ENCODE data around the gene IPO8. TPM values are rescaled to one million over a fixed set of nuclear protein-coding genes. Genes with fewer than 3 reads are reported as not detected.
A peak's percentile ranks its signal among the peaks of the same experiment; 100 is the strongest.

The IPO8 gene
- polyA plus RNA-seq, 1 experiment: 19.6 TPM

- CTCF ChIA-PET: interaction anchor here (0.6 to 1.8 kb wide), 4 partner anchors 14 to 913 kb away, joined by 3 to 5 read pairs (median 4); no protein-coding TSS in a partner anchor
- Histone ChIP-seq H3K9me3 (ENCODE audit: control insufficient read depth, insufficient read depth, low read length) (no peaks in the 10 kb centered on the region), H3K27me3 (ENCODE audit: control insufficient read depth, insufficient read depth, low read length) (no peaks in the 10 kb centered on the region), H3K4me3 (ENCODE audit: low read depth, low read length) (no peak overlapping the region), H3K27ac (ENCODE audit: low read depth, low read length) (peak overlapping the region; percentile 32)
- peak; percentile 54 for DNase-seq (ENCODE audit: low read depth, low spot score)
- POLR2A ChIA-PET: interaction anchor here (0.8 to 1.2 kb wide), 3 partner anchors 23 to 73 kb away, joined by 3 to 8 read pairs (median 4); partner anchors contain the start of gene IPO8
- no peak for TF ChIP-seq CTCF (IDR thresholded peaks at IDR 0.05; ENCODE audit: low read depth, low read length)
These were observed 23.4 kb upstream of the IPO8 start for GRCh38 chr12:30719060-30719459.

- Histone ChIP-seq H3K27ac (ENCODE audit: low read depth, low read length) (no peak overlapping the region), H3K9me3 (ENCODE audit: control insufficient read depth, insufficient read depth, low read length) (no peaks in the 10 kb centered on the region), H3K27me3 (ENCODE audit: control insufficient read depth, insufficient read depth, low read length) (no peaks in the 10 kb centered on the region), H3K4me3 (ENCODE audit: low read depth, low read length) (no peak overlapping the region)
- TF ChIP-seq CTCF (IDR thresholded peaks at IDR 0.05; ENCODE audit: low read depth, low read length): no peak
- ChIA-PET CTCF (no interaction called here), POLR2A (no interaction called here)
- DNase-seq (ENCODE audit: low read depth, low spot score): no peak
These were observed 12.1 kb upstream of the IPO8 start for GRCh38 chr12:30707613-30708342.

GRCh38 chr12:30706476-30706875, 10.8 kb upstream of the IPO8 start:
- Histone ChIP-seq H3K9me3 (ENCODE audit: control insufficient read depth, insufficient read depth, low read length) (no peaks in the 10 kb centered on the region), H3K27ac (ENCODE audit: low read depth, low read length) (no peak overlapping the region), H3K4me3 (ENCODE audit: low read depth, low read length) (no peak overlapping the region), H3K27me3 (ENCODE audit: control insufficient read depth, insufficient read depth, low read length) (no peaks in the 10 kb centered on the region)
- TF ChIP-seq CTCF (IDR thresholded peaks at IDR 0.05; ENCODE audit: low read depth, low read length): no peak
- ChIA-PET CTCF (interaction anchor here (0.5 to 1.3 kb wide), 2 partner anchors 11 to 101 kb away, joined by 4 to 8 read pairs; partner anchors contain the start of gene IPO8), POLR2A (no interaction called here)
- no peak for DNase-seq (ENCODE audit: low read depth, low spot score)

- no peak overlapping the region for H3K27ac ChIP-seq (ENCODE audit: low read depth, low read length)
- no peaks in the 10 kb centered on the region for H3K27me3 ChIP-seq (ENCODE audit: control insufficient read depth, insufficient read depth, low read length)
- TF ChIP-seq CTCF (IDR thresholded peaks at IDR 0.05; ENCODE audit: low read depth, low read length): no peak
- DNase-seq (ENCODE audit: low read depth, low spot score): no peak
- ChIA-PET POLR2A (interaction anchor here (0.6 kb wide), 1 partner anchor 48 kb away, joined by 5 read pairs; no protein-coding TSS in a partner anchor), CTCF (interaction anchor here (0.7 to 1.4 kb wide), 3 partner anchors 11 to 106 kb away, joined by 3 to 5 read pairs (median 4); no protein-coding TSS in a partner anchor)
- H3K9me3 ChIP-seq (ENCODE audit: control insufficient read depth, insufficient read depth, low read length): no peaks in the 10 kb centered on the region
- H3K4me3 ChIP-seq (ENCODE audit: low read depth, low read length): no peak overlapping the region
These were observed 5.4 kb upstream of the IPO8 start for GRCh38 chr12:30701056-30701455.

- ChIA-PET POLR2A (no interaction called here), CTCF (interaction anchor here (0.7 to 1.4 kb wide), 3 partner anchors 10 to 105 kb away, joined by 3 to 5 read pairs (median 4); no protein-coding TSS in a partner anchor)
- H3K4me3 ChIP-seq (ENCODE audit: low read depth, low read length): no peak overlapping the region
- no peak for DNase-seq (ENCODE audit: low read depth, low spot score)
- H3K9me3 ChIP-seq (ENCODE audit: control insufficient read depth, insufficient read depth, low read length): peaks cover 1% of the 10 kb centered on the region; the same call in 1 of the 2 replicates
- no peaks in the 10 kb centered on the region for H3K27me3 ChIP-seq (ENCODE audit: control insufficient read depth, insufficient read depth, low read length)
- H3K27ac ChIP-seq (ENCODE audit: low read depth, low read length): no peak overlapping the region
- no peak for TF ChIP-seq CTCF (IDR thresholded peaks at IDR 0.05; ENCODE audit: low read depth, low read length)
These were observed 4.7 kb upstream of the IPO8 start for GRCh38 chr12:30700216-30700900.
